Keratinocyte (primary cell): ENCODE results near the gene GCNT1.

ENCODE experiments used
- EZH2 ChIP-seq: IDR thresholded peaks from one replicate; pipeline ENCODE4 v1.6.1; 2012; ENCODE audit warnings: inconsistent platforms, mild to moderate bottlenecking, low read length, moderate library complexity
- TF ChIP-seq, protein P1 (sequence below), 3 experiments: IDR thresholded peaks in 1 of 3; conservative IDR thresholded peaks in 1 of 3; optimal IDR thresholded peaks in 1 of 3; 2 replicates in 2 of 3; 3 replicates in 1 of 3; pipeline versions ENCODE3 to v1.5.1; 2011; ENCODE audit warnings: low read length in 3 of 3, mild to moderate bottlenecking in 3 of 3, moderate library complexity in 2 of 3, control low read depth in 1 of 3, inconsistent platforms in 1 of 3; ENCODE audit not compliant: insufficient read depth in 2 of 3; ENCODE audit errors: extremely low read depth in 1 of 3

DNA sequence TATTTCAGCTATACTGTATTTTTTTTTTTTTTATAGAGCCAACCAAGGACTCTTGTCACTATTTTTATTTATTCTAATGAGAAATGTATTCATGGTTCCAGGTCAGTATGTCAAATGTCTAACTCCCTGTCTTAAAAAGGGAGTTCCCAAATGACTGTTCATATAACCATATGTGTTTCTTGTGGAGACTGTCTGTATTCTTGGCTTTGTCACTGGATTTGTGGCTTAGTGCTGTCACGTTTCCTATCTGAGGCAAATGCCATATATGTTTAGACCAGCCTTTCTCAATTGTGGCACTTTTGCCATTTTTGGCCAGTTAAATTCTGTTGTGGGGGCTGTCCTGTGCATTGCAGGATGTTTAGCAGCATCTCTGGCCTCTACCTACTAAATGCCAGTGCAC is 3.1 kb downstream of the GCNT1 start:
- TF ChIP-seq, protein P1, sequence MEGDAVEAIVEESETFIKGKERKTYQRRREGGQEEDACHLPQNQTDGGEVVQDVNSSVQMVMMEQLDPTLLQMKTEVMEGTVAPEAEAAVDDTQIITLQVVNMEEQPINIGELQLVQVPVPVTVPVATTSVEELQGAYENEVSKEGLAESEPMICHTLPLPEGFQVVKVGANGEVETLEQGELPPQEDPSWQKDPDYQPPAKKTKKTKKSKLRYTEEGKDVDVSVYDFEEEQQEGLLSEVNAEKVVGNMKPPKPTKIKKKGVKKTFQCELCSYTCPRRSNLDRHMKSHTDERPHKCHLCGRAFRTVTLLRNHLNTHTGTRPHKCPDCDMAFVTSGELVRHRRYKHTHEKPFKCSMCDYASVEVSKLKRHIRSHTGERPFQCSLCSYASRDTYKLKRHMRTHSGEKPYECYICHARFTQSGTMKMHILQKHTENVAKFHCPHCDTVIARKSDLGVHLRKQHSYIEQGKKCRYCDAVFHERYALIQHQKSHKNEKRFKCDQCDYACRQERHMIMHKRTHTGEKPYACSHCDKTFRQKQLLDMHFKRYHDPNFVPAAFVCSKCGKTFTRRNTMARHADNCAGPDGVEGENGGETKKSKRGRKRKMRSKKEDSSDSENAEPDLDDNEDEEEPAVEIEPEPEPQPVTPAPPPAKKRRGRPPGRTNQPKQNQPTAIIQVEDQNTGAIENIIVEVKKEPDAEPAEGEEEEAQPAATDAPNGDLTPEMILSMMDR (optimal IDR thresholded peaks at IDR 0.05 in 1 of 3, IDR thresholded peaks at IDR 0.05 in 1 of 3, conservative IDR thresholded peaks at IDR 0.05 in 1 of 3; ENCODE audit: extremely low read depth in 1 of 3, insufficient read depth in 2 of 3, low read length in 3 of 3) = no peak
- no peak for TF ChIP-seq EZH2
